Neuronal stem cell (in vitro differentiated cells): ENCODE measurements around the gene BMPR2.
"Not testable (repeated sequence)": the region's sequence is repeated elsewhere in the genome, so short reads cannot be mapped to it uniquely, and the experiment has no call there.

Experiments used
- DNase-seq: peaks from one replicate; pipeline ENCODE4 v3.0.0-alpha.2; 2013; ENCODE audit warnings: low spot score
- H2AFZ ChIP-seq: one replicate; pipeline ENCODE4 v1.6.1; 2013; ENCODE audit warnings: mild to moderate bottlenecking, low read length, inconsistent platforms
- H2AK5ac ChIP-seq: 2 replicates; pipeline ENCODE4 v1.6.1; 2013; ENCODE audit warnings: low read depth, mild to moderate bottlenecking, inconsistent platforms, low read length, moderate library complexity, mixed read lengths
- H2BK120ac ChIP-seq: 2 replicates; pipeline ENCODE4 v1.6.1; 2013; ENCODE audit warnings: low read depth, mild to moderate bottlenecking, inconsistent platforms, low read length, moderate library complexity, mixed read lengths
- H2BK12ac ChIP-seq: one replicate; pipeline ENCODE4 v1.6.1; 2013; ENCODE audit warnings: low read length, inconsistent platforms
- H2BK15ac ChIP-seq: 2 replicates; pipeline ENCODE4 v1.6.1; 2013; ENCODE audit warnings: mild to moderate bottlenecking, low read length, inconsistent platforms, mixed read lengths
- H2BK5ac ChIP-seq: one replicate; pipeline ENCODE4 v1.6.1; 2013; ENCODE audit warnings: inconsistent platforms, mild to moderate bottlenecking, low read length, moderate library complexity
- H3K14ac ChIP-seq: one replicate; pipeline ENCODE4 v1.6.1; 2013; ENCODE audit warnings: low read length, inconsistent platforms
- H3K18ac ChIP-seq: 2 replicates; pipeline ENCODE4 v1.6.1; 2013; ENCODE audit warnings: low read length, inconsistent platforms
- H3K23ac ChIP-seq: 2 replicates; pipeline ENCODE4 v1.6.1; 2013; ENCODE audit warnings: low read depth, mild to moderate bottlenecking, mixed read lengths, low read length, inconsistent platforms; ENCODE audit not compliant: poor library complexity
- H3K27ac ChIP-seq: replicated peaks from 3 replicates; pipeline ENCODE4 v1.5.1; 2013; ENCODE audit warnings: low read length, inconsistent platforms
- H3K27me3 ChIP-seq, 3 experiments: 2 replicates each; pipeline ENCODE4 v1.6.1; 2013; ENCODE audit warnings: low read length in 3 of 3, mild to moderate bottlenecking in 2 of 3, inconsistent platforms in 1 of 3, low read depth in 1 of 3, mixed read lengths in 1 of 3, moderate library complexity in 1 of 3; ENCODE audit not compliant: control insufficient read depth in 3 of 3, insufficient read depth in 3 of 3
- H3K36me3 ChIP-seq, 2 donors: replicated peaks in 1 of 2; 2 replicates each; pipeline ENCODE4 v1.6.1; 2013; ENCODE audit warnings: low read length in 2 of 2; ENCODE audit not compliant: control insufficient read depth in 2 of 2, insufficient read depth in 2 of 2
- H3K4ac ChIP-seq: 2 replicates; pipeline ENCODE4 v1.6.1; 2013; ENCODE audit warnings: inconsistent platforms, mild to moderate bottlenecking, low read length, moderate library complexity
- H3K4me1 ChIP-seq, 2 donors: 1 replicate in 1 of 2; 2 replicates in 1 of 2; pipeline ENCODE4 v1.6.1; 2013; ENCODE audit warnings: low read length in 2 of 2, low read depth in 1 of 2; ENCODE audit not compliant: control insufficient read depth in 2 of 2, insufficient read depth in 1 of 2
- H3K4me2 ChIP-seq: one replicate; pipeline ENCODE4 v1.6.1; 2013; ENCODE audit warnings: mild to moderate bottlenecking, low read length, inconsistent platforms; ENCODE audit not compliant: insufficient read depth, poor library complexity, severe bottlenecking
- H3K4me3 ChIP-seq, 2 donors: 2 replicates each; pipeline ENCODE4 v1.5.1; 2013; ENCODE audit warnings: low read length in 2 of 2, mild to moderate bottlenecking in 2 of 2, inconsistent platforms in 1 of 2, moderate library complexity in 1 of 2
- H3K79me1 ChIP-seq: one replicate; pipeline ENCODE4 v1.6.1; 2013; ENCODE audit warnings: low read depth, mild to moderate bottlenecking, inconsistent platforms, low read length, moderate library complexity
- H3K9ac ChIP-seq: one replicate; pipeline ENCODE4 v1.6.1; 2013; ENCODE audit warnings: mild to moderate bottlenecking, low read depth, low read length, inconsistent platforms; ENCODE audit not compliant: poor library complexity
- H3K9me3 ChIP-seq, 2 donors: replicated peaks in 1 of 2; 2 replicates each; pipeline versions ENCODE3 to v1.6.1; 2013; ENCODE audit warnings: low read length in 2 of 2, mild to moderate bottlenecking in 2 of 2, inconsistent platforms in 1 of 2, low read depth in 1 of 2, mixed read lengths in 1 of 2, moderate library complexity in 1 of 2; ENCODE audit not compliant: control insufficient read depth in 2 of 2, insufficient read depth in 1 of 2
- H4K8ac ChIP-seq: one replicate; pipeline ENCODE4 v1.6.1; 2013; ENCODE audit warnings: low read depth, mild to moderate bottlenecking, inconsistent platforms, low read length, moderate library complexity
- H4K91ac ChIP-seq: one replicate; pipeline ENCODE4 v1.6.1; 2013; ENCODE audit warnings: low read length, low read depth, mild to moderate bottlenecking, inconsistent platforms; ENCODE audit not compliant: poor library complexity
- WGBS, 2 donors: extraction: QIAGEN DNeasy Blood & Tissue Kit; methylation state at CpG; one replicate each; pipeline ENCODE4 v1.1.7; 2013; ENCODE audit warnings: missing lambda C conversion rate in 2 of 2, mixed read lengths in 1 of 2; ENCODE audit not compliant: insufficient read length in 2 of 2, insufficient replicate concordance in 1 of 2; ENCODE audit errors: extremely low coverage in 2 of 2; 5-methylcytosine and 5-hydroxymethylcytosine counted together

The BMPR2 gene

GRCh38 chr2:202521470-202521869 is 145.3 kb downstream of the BMPR2 start:
- H2BK120ac ChIP-seq = no peak overlapping the region
- no peak overlapping the region for H2AK5ac ChIP-seq
- no peak overlapping the region for H3K23ac ChIP-seq
- H3K36me3 ChIP-seq = peaks cover 2 to 75% of the 10 kb centered on the region in 2 donors
- H3K27me3 ChIP-seq = no peaks in the 10 kb centered on the region
- no peak overlapping the region for H3K27ac ChIP-seq
- H2BK15ac ChIP-seq = no peak overlapping the region
- no peak overlapping the region for H3K4ac ChIP-seq
- no peak overlapping the region for H4K8ac ChIP-seq
- no peak overlapping the region for H3K18ac ChIP-seq
- no peak overlapping the region for H3K4me2 ChIP-seq
- no peak overlapping the region for H2BK12ac ChIP-seq
- no peaks in the 10 kb centered on the region for H3K4me1 ChIP-seq
- no peak overlapping the region for H2BK5ac ChIP-seq
- H3K14ac ChIP-seq = no peak overlapping the region
- H3K4me3 ChIP-seq = no peak overlapping the region
- DNase-seq = no peak
- H3K9ac ChIP-seq = no peak overlapping the region
- H3K9me3 ChIP-seq = no peaks in the 10 kb centered on the region
- no peak overlapping the region for H2AFZ ChIP-seq
- no peaks in the 10 kb centered on the region for H3K79me1 ChIP-seq
- no peak overlapping the region for H4K91ac ChIP-seq

- Histone ChIP-seq H3K4ac (no peak overlapping the region), H3K4me2 (no peak overlapping the region), H3K27ac (no peak overlapping the region), H2BK15ac (no peak overlapping the region), H2BK120ac (no peak overlapping the region), H3K79me1 (no peaks in the 10 kb centered on the region), H3K9ac (no peak overlapping the region), H3K14ac (no peak overlapping the region), H3K4me1 (no peaks in the 10 kb centered on the region), H3K23ac (no peak overlapping the region), H2BK12ac (no peak overlapping the region), H3K18ac (no peak overlapping the region), H3K4me3 (no peak overlapping the region), H2AFZ (no peak overlapping the region), H4K91ac (no peak overlapping the region), H3K36me3 (peaks cover 0 to 49% of the 10 kb centered on the region in 2 donors), H2BK5ac (no peak overlapping the region), H2AK5ac (no peak overlapping the region), H4K8ac (no peak overlapping the region), H3K27me3 (no peaks in the 10 kb centered on the region), H3K9me3 (no peaks in the 10 kb centered on the region)
- WGBS, 2 donors = no CpG with 5 or more reads among the region's 1 CpG
- no peak for DNase-seq
Measured at GRCh38 chr2:202529389-202529788, 153.3 kb downstream of the BMPR2 start.

- H3K36me3 ChIP-seq = peaks cover 0 to 46% of the 10 kb centered on the region in 2 donors
Measured at GRCh38 chr2:202530038-202530437, 153.9 kb downstream of the BMPR2 start.

GRCh38 chr2:202535290-202535689 is 159.2 kb downstream of the BMPR2 start:
- not testable (repeated sequence) for H4K91ac ChIP-seq, H2AK5ac ChIP-seq, H2BK120ac ChIP-seq, H3K4me2 ChIP-seq, H4K8ac ChIP-seq, H3K9me3 ChIP-seq, H2AFZ ChIP-seq, H3K27ac ChIP-seq, H3K4me3 ChIP-seq, H3K4ac ChIP-seq, H3K23ac ChIP-seq, H3K18ac ChIP-seq, H3K9ac ChIP-seq, DNase-seq, H3K79me1 ChIP-seq, H2BK5ac ChIP-seq, H3K14ac ChIP-seq, H2BK15ac ChIP-seq, H3K4me1 ChIP-seq, H2BK12ac ChIP-seq, H3K27me3 ChIP-seq
- H3K36me3 ChIP-seq = peaks cover 0 to 43% of the 10 kb centered on the region in 2 donors
- no CpG with 5 or more reads among the region's 30 CpGs for WGBS, 2 donors

More at GRCh38 chr2:202530038-202530437, 153.9 kb downstream of the BMPR2 start:
- Histone ChIP-seq H3K4ac (no peak overlapping the region), H2BK5ac (no peak overlapping the region), H2BK120ac (no peak overlapping the region), H3K4me2 (no peak overlapping the region), H3K18ac (no peak overlapping the region), H3K9ac (no peak overlapping the region), H3K27ac (no peak overlapping the region), H3K14ac (no peak overlapping the region), H2BK15ac (no peak overlapping the region), H3K79me1 (no peaks in the 10 kb centered on the region), H4K8ac (no peak overlapping the region), H2AK5ac (no peak overlapping the region), H3K4me1 (no peaks in the 10 kb centered on the region), H3K9me3 (no peaks in the 10 kb centered on the region), H3K23ac (no peak overlapping the region), H2AFZ (no peak overlapping the region), H3K4me3 (no peak overlapping the region), H2BK12ac (no peak overlapping the region), H4K91ac (no peak overlapping the region), H3K27me3 (no peaks in the 10 kb centered on the region)
- DNase-seq = no peak
- WGBS, 2 donors = no CpG with 5 or more reads among the region's 1 CpG
